Smooth muscle cell (in vitro differentiated cells): ENCODE results near the gene DOCK8. TPM values are rescaled to one million over a fixed set of nuclear protein-coding genes. Genes with fewer than 3 reads are reported as not detected.

Experiments
- DNase-seq: peaks from one replicate; lab custom pipeline; 2025; ENCODE audit not compliant: unreplicated experiment; lab: John Stamatoyannopoulos, UW
- H2AFZ ChIP-seq: fragments of 200-600 bp; sonication (generic); 2 replicates; pipeline ENCODE4 v1.6.0; 2016; ENCODE audit warnings: antibody characterized with exemption, low read depth, mild to moderate bottlenecking
- H3F3A ChIP-seq: fragments of 200-600 bp; sonication (generic); 2 replicates; pipeline ENCODE4 v1.6.0; 2017; ENCODE audit warnings: antibody characterized with exemption, low read depth
- H3K27ac ChIP-seq: fragments of 200-600 bp; sonication (generic); 2 replicates; pipeline ENCODE4 v1.5.1; 2016; ENCODE audit warnings: low read depth, mild to moderate bottlenecking
- H3K27me3 ChIP-seq: fragments of 200-600 bp; sonication (generic); 2 replicates; pipeline ENCODE4 v1.6.1; 2016; ENCODE audit warnings: low read depth, mild to moderate bottlenecking
- H3K36me3 ChIP-seq: fragments of 200-600 bp; sonication (generic); 2 replicates; pipeline ENCODE4 v1.5.1; 2016; ENCODE audit warnings: low read depth
- H3K4me1 ChIP-seq: fragments of 200-600 bp; sonication (generic); 2 replicates; pipeline ENCODE4 v1.5.1; 2016; ENCODE audit warnings: low read depth
- H3K4me2 ChIP-seq: fragments of 200-600 bp; sonication (generic); 2 replicates; pipeline ENCODE4 v1.6.0; 2016; ENCODE audit warnings: mild to moderate bottlenecking
- H3K4me3 ChIP-seq: fragments of 200-600 bp; sonication (generic); 2 replicates; pipeline ENCODE4 v1.5.1; 2016; ENCODE audit warnings: mild to moderate bottlenecking
- H3K79me2 ChIP-seq: fragments of 200-600 bp; sonication (generic); 2 replicates; pipeline ENCODE4 v1.6.0; 2016; ENCODE audit warnings: low read depth, mild to moderate bottlenecking
- H3K9ac ChIP-seq: fragments of 200-600 bp; sonication (generic); 2 replicates; pipeline ENCODE4 v1.6.0; 2016; ENCODE audit warnings: low read depth
- H3K9me3 ChIP-seq: fragments of 200-600 bp; sonication (generic); replicated peaks from 2 replicates; pipeline ENCODE4 v1.5.1; 2016; ENCODE audit warnings: low read depth
- H4K20me1 ChIP-seq: fragments of 200-600 bp; sonication (generic); 2 replicates; pipeline ENCODE4 v1.6.0; 2016; ENCODE audit warnings: low read depth
- CTCF ChIP-seq: fragments of 200-600 bp; sonication (generic); IDR thresholded peaks from 2 replicates; pipeline ENCODE4 v1.5.1; 2017; ENCODE audit warnings: borderline replicate concordance, mild to moderate bottlenecking, antibody characterized with exemption; ENCODE audit not compliant: insufficient read depth, poor library complexity, severe bottlenecking
- WGBS: methylation state at CpG from one replicate; pipeline ENCODE4 v1.1.7; 2016; ENCODE audit warnings: low lambda C conversion rate; 5-methylcytosine and 5-hydroxymethylcytosine counted together
- polyA plus RNA-seq: library from polyadenylated mRNA; unstranded; fragments of >200 nt; fragmentation: Nextera tagmentation; extraction: Ambion mirVana; gene quantifications from 2 replicates; pipeline ENCODE4 v1.2.1, GENCODE V29; 2016
- total RNA-seq: library from RNA; depleted of rRNA; stranded (reverse); fragments of >200 nt; gene quantifications from 2 replicates; pipeline ENCODE4 v1.2.3, GENCODE V29; 2014

Gene DOCK8
- total and polyA plus RNA-seq, 2 experiments from 2014 or later, result 0.18 to 4.9 TPM

DNA sequence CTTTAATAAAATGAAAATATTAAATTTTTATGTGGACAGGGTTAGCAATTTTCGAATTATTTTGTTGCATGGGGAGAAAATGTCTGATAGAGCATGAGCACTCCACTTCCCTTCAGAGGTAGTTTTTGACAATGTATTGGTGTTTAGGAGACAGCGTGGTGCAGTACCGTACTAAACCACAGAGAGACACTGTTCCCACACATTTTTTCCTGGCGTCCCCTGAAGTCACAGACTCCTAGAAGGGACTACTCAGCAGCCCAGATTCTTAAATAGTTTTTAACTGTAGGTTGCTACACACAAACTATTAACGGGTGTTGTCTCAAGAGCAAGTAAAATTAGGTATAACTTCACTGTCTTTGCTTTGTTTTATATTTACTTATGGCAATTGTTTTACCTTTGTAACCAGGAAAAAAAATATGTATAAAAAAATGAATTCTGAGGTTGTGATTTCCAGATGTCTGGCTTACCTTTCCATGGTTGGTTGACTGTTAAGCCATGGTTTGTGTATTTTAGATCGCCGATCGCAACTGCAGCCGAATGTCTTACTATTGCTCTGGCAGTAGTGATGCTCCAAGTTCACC is 171.2 kb downstream of the DOCK8 start:
- no peak overlapping the region for H3K27ac ChIP-seq
- no peaks in the 10 kb centered on the region for H3K4me1 ChIP-seq
- H3K9ac ChIP-seq, result no peak overlapping the region
- no peak overlapping the region for H3K4me2 ChIP-seq
- no peak overlapping the region for H3K4me3 ChIP-seq
- H3K27me3 ChIP-seq, result no peaks in the 10 kb centered on the region
- H3F3A ChIP-seq, result no peaks in the 10 kb centered on the region
- H3K79me2 ChIP-seq, result no peaks in the 10 kb centered on the region
- H3K36me3 ChIP-seq, result no peaks in the 10 kb centered on the region
- H4K20me1 ChIP-seq, result no peaks in the 10 kb centered on the region
- TF ChIP-seq CTCF, result peak; percentile 87
- WGBS, result 43% methylated on average over 9 of the region's 9 CpGs
- no peaks in the 10 kb centered on the region for H3K9me3 ChIP-seq
- no peak overlapping the region for H2AFZ ChIP-seq
- no peak for DNase-seq

DNA sequence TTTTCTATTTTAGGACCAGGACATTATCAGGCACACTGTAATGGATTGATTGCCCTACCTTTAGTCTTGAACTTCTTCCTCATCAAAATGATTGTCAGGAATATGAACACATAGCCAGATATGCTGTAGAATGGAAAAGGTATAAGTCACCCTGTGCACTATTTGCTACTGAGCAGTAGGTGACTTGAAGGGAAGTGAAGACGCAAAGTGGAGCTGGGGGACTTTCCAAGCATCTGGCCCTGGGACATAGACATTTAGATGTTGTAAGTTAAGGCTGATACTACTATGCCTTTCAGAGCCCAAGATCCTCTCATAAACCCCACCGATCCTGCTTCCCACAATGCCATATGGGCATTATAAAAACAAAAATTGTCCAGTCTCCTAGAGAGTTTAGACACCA is 174.5 kb downstream of the DOCK8 start:
- no peaks in the 10 kb centered on the region for H3K79me2 ChIP-seq
- no peaks in the 10 kb centered on the region for H3F3A ChIP-seq
- H3K4me1 ChIP-seq, result no peaks in the 10 kb centered on the region
- H2AFZ ChIP-seq, result no peak overlapping the region
- H3K9ac ChIP-seq, result no peak overlapping the region
- no peaks in the 10 kb centered on the region for H3K27me3 ChIP-seq
- no peaks in the 10 kb centered on the region for H3K9me3 ChIP-seq
- TF ChIP-seq CTCF, result no peak
- H3K27ac ChIP-seq, result no peak overlapping the region
- H3K4me2 ChIP-seq, result no peak overlapping the region
- H4K20me1 ChIP-seq, result no peaks in the 10 kb centered on the region
- no peak overlapping the region for H3K4me3 ChIP-seq
- 88% methylated on average over 2 of the region's 2 CpGs for WGBS
- no peaks in the 10 kb centered on the region for H3K36me3 ChIP-seq
- DNase-seq, result no peak

DNA sequence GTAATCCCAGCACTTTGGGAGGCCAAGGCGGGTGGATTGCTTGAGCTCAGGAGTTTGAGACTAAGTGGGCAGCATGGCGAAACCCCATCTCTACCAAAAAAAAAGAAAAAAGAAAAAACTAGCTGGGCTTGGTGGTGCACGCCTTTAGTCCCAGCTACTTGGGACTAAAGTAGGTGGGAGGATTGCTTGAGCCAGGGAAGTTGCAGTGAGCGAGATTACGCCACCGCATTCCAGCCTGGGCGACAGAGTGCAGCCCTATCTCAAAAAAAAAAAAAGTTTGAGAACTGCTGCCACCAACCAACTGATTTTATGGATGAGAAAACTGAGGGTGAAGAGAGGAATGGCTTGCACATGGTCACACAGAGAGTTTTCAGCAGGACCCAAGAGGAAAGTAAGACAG is 175.1 kb downstream of the DOCK8 start:
- H3K4me2 ChIP-seq, result no peak overlapping the region
- no peak overlapping the region for H3K27ac ChIP-seq
- 60% methylated on average over 7 of the region's 7 CpGs for WGBS
- no peak overlapping the region for H2AFZ ChIP-seq
- no peak overlapping the region for H3K4me3 ChIP-seq
- no peaks in the 10 kb centered on the region for H3K36me3 ChIP-seq
- TF ChIP-seq CTCF, result no peak
- no peaks in the 10 kb centered on the region for H3K27me3 ChIP-seq
- no peaks in the 10 kb centered on the region for H3K4me1 ChIP-seq
- DNase-seq, result no peak
- no peaks in the 10 kb centered on the region for H3F3A ChIP-seq
- no peaks in the 10 kb centered on the region for H3K9me3 ChIP-seq
- H4K20me1 ChIP-seq, result no peaks in the 10 kb centered on the region
- no peaks in the 10 kb centered on the region for H3K79me2 ChIP-seq
- no peak overlapping the region for H3K9ac ChIP-seq

GRCh38 chr9:392077-392804 is 177.6 kb downstream of the DOCK8 start:
- TF ChIP-seq CTCF, result no peak
- no peaks in the 10 kb centered on the region for H3K9me3 ChIP-seq
- no peaks in the 10 kb centered on the region for H3K36me3 ChIP-seq
- DNase-seq, result no peak
- 97% methylated on average over 2 of the region's 2 CpGs for WGBS
- H3K79me2 ChIP-seq, result no peaks in the 10 kb centered on the region
- H3K27ac ChIP-seq, result no peak overlapping the region
- no peaks in the 10 kb centered on the region for H3K4me1 ChIP-seq
- H3K4me3 ChIP-seq, result no peak overlapping the region
- no peak overlapping the region for H3K4me2 ChIP-seq
- H3K9ac ChIP-seq, result no peak overlapping the region
- H3F3A ChIP-seq, result no peaks in the 10 kb centered on the region
- H2AFZ ChIP-seq, result no peak overlapping the region
- no peaks in the 10 kb centered on the region for H4K20me1 ChIP-seq
- H3K27me3 ChIP-seq, result no peaks in the 10 kb centered on the region
